ENCODE results near the gene WWOX. TPM values are rescaled to one million over a fixed set of nuclear protein-coding genes. Genes with fewer than 3 reads are reported as not detected.

WWOX gene
- total and polyA plus RNA-seq, 2 of the 13 experiments (the other 11 are each of a cell fraction or from before 2014, with no cell fraction given), result 9.1 to 37.4 TPM

DNA sequence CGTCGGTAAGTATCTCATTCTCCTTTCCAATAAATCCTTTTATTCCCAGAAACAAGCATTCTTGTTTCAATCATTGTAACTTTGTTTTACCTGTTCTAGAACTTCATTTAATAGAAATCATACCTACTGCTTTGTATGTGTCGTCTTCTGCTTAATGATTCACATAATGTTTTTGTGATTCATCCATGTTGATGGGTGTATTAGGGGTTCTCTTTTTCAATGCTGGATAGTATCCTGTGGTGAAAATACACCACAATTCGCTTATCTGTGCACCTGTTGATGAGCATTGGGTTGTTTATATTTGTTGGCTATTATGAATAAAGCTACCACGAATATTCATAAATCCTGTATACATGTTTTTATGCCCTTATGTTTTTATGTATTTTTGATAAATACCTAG, 797.8 kb downstream of the WWOX start:
- intact Hi-C loops (cut with micrococcal nuclease; ENCODE audit: unreplicated experiment), result no loop called here
- H3K4me3 ChIP-seq (replicated peaks in 1 of 3; ENCODE audit: insufficient read depth in 1 of 3, low read depth in 2 of 3, low read length in 3 of 3), result no peak overlapping the region
- no TSS peak for BruUV-seq (replicated peaks)

DNA sequence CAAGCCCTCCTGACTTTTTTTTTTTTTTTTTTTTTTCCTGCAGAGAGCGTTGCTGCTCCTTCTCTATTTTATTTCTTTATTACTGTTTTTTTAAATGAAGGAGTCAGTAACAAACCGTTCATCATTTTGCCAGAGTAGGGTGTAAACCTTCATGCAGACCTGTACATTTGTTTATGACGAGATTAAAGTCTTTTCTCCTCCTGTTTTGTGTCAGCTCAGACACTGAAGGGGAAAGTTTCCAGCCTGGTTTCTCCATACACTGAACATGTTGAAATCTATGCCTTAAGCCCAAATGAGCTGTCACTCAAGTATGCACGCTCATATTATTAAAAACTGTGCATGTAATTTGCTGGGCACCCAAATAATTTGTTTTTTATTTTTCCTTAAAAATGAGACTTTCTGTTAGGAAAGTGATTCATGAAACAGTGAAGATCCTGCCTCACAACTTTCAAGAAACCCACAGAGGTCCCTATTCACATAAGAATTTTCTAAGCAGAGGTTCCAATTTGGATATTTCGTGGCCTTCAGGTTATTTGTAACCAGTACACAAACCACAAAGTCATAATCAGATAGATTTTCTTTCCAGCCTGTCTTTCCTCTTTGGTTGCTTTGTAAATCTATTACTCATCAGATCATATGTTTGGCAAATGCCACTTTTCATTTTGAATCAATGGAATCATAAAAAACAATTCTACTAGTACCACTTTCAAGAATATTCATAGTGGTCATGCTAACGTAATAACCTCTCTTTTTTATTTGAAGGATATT, 800.8 kb downstream of the WWOX start:
- H4K20me1 ChIP-seq (ENCODE audit: insufficient read depth, low read length), result no peaks in the 10 kb centered on the region
- no TSS peak for BruUV-seq (replicated peaks)
- no peak for DNase-seq (ENCODE audit: low spot score)
- H3K9me3 ChIP-seq (ENCODE audit: low read length), result no peaks in the 10 kb centered on the region
- in situ Hi-C loops (cut with HindIII; ENCODE audit: extremely low pct_ligation_motif_present, low pct_unique_long_range_greater_than_20kb) (no loop called here), intact Hi-C loops (cut with micrococcal nuclease; ENCODE audit: unreplicated experiment) (no loop called here)
- no peaks in the 10 kb centered on the region for H3K79me2 ChIP-seq (ENCODE audit: insufficient read depth, low read length)
- H2AFZ ChIP-seq (ENCODE audit: low read length), result no peak overlapping the region
- 30% methylated on average over 6 of the region's 6 CpGs for WGBS (ENCODE audit: low lambda C conversion rate)
- H3K4me3 ChIP-seq (replicated peaks in 1 of 3; ENCODE audit: insufficient read depth in 1 of 3, low read depth in 2 of 3, low read length in 3 of 3), result no peak overlapping the region
- no peaks in the 10 kb centered on the region for H3K4me1 ChIP-seq (ENCODE audit: insufficient read depth, low read length)
- no peak overlapping the region for H3K4me2 ChIP-seq (ENCODE audit: low read depth, low read length)
- POLR2A ChIA-PET, result no interaction called here
- H3K9ac ChIP-seq (ENCODE audit: insufficient read depth, low read depth, low read length), result no peak overlapping the region
- ATAC-seq, result no peak
- no peak overlapping the region for H3K27ac ChIP-seq (ENCODE audit: extremely low read length, insufficient read depth, low read length)
- H3K36me3 ChIP-seq (replicated peaks in 1 of 2; ENCODE audit: control insufficient read depth in 1 of 2, insufficient read depth in 2 of 2, low read length in 2 of 2), result no peaks in the 10 kb centered on the region
- H3K27me3 ChIP-seq (ENCODE audit: control insufficient read depth in 1 of 2, insufficient read depth in 2 of 2, low read length in 2 of 2), result no peaks in the 10 kb centered on the region
- CTCF ChIA-PET (ENCODE audit: low intra/inter-chr PET ratio, low total read pairs), result no interaction called here
- FAIRE-seq, result no peak
- no peak for TF ChIP-seq ZNF160 (CRISPR knock-in tag; IDR thresholded peaks at IDR 0.05)
- no peak for TF ChIP-seq ELF1 (CRISPR knock-in tag; IDR thresholded peaks at IDR 0.05)
- TF ChIP-seq TCF7 (IDR thresholded peaks at IDR 0.05; ENCODE audit: low read depth), result no peak
- no peak for TF ChIP-seq REL (CRISPR knock-in tag; conservative IDR thresholded peaks at IDR 0.05)
- no peak for TF ChIP-seq RARG (CRISPR knock-in tag; IDR thresholded peaks at IDR 0.05; ENCODE audit: low read depth)
- TF ChIP-seq, protein P1, sequence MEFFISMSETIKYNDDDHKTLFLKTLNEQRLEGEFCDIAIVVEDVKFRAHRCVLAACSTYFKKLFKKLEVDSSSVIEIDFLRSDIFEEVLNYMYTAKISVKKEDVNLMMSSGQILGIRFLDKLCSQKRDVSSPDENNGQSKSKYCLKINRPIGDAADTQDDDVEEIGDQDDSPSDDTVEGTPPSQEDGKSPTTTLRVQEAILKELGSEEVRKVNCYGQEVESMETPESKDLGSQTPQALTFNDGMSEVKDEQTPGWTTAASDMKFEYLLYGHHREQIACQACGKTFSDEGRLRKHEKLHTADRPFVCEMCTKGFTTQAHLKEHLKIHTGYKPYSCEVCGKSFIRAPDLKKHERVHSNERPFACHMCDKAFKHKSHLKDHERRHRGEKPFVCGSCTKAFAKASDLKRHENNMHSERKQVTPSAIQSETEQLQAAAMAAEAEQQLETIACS (CRISPR knock-in tag; IDR thresholded peaks at IDR 0.05), result no peak
- TF ChIP-seq NRL (CRISPR knock-in tag; IDR thresholded peaks at IDR 0.05; ENCODE audit: borderline replicate concordance), result no peak
- TF ChIP-seq HDAC6 (IDR thresholded peaks at IDR 0.05; ENCODE audit: low read depth, low read length), result no peak
- TF ChIP-seq PCBP2 (optimal IDR thresholded peaks at IDR 0.05; ENCODE audit: low read depth, low read length, poor library complexity, severe bottlenecking), result no peak
- no peak for TF ChIP-seq GLI4 (CRISPR knock-in tag; IDR thresholded peaks at IDR 0.05; ENCODE audit: borderline replicate concordance)
- no peak for TF ChIP-seq FOSL1 (CRISPR knock-in tag; IDR thresholded peaks at IDR 0.05; ENCODE audit: borderline replicate concordance)
- TF ChIP-seq SIN3A (IDR thresholded peaks at IDR 0.05; ENCODE audit: borderline replicate concordance, low read depth, low read length), result no peak
- no peak for TF ChIP-seq ZFX (CRISPR knock-in tag; IDR thresholded peaks at IDR 0.05; ENCODE audit: low read depth)

More for the DNA sequence above, 797.8 kb downstream of the WWOX start:
- H3K79me2 ChIP-seq (ENCODE audit: insufficient read depth, low read length), result no peaks in the 10 kb centered on the region
- POLR2A ChIA-PET, result no interaction called here
- FAIRE-seq, result no peak
- no peaks in the 10 kb centered on the region for H3K27me3 ChIP-seq (ENCODE audit: control insufficient read depth in 1 of 2, insufficient read depth in 2 of 2, low read length in 2 of 2)
- WGBS (ENCODE audit: low lambda C conversion rate), result 42% methylated on average over 5 of the region's 5 CpGs
- no peak overlapping the region for H3K9ac ChIP-seq (ENCODE audit: insufficient read depth, low read depth, low read length)
- in situ Hi-C loops (cut with HindIII; ENCODE audit: extremely low pct_ligation_motif_present, low pct_unique_long_range_greater_than_20kb), result no loop called here
- no peaks in the 10 kb centered on the region for H4K20me1 ChIP-seq (ENCODE audit: insufficient read depth, low read length)
- H3K4me1 ChIP-seq (ENCODE audit: insufficient read depth, low read length), result no peaks in the 10 kb centered on the region
- H3K4me2 ChIP-seq (ENCODE audit: low read depth, low read length), result no peak overlapping the region
- no peaks in the 10 kb centered on the region for H3K9me3 ChIP-seq (ENCODE audit: low read length)
- H2AFZ ChIP-seq (ENCODE audit: low read length), result no peak overlapping the region
- CTCF ChIA-PET (ENCODE audit: low intra/inter-chr PET ratio, low total read pairs), result no interaction called here
- no peak overlapping the region for H3K27ac ChIP-seq (ENCODE audit: extremely low read length, insufficient read depth, low read length)
- no peak for DNase-seq (ENCODE audit: low spot score)
- no peak for ATAC-seq
- TF ChIP-seq, protein P2, sequence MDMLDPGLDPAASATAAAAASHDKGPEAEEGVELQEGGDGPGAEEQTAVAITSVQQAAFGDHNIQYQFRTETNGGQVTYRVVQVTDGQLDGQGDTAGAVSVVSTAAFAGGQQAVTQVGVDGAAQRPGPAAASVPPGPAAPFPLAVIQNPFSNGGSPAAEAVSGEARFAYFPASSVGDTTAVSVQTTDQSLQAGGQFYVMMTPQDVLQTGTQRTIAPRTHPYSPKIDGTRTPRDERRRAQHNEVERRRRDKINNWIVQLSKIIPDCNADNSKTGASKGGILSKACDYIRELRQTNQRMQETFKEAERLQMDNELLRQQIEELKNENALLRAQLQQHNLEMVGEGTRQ (IDR thresholded peaks at IDR 0.05; ENCODE audit: low read depth, low read length), result no peak
- TF ChIP-seq, protein P2 (CRISPR knock-in tag; IDR thresholded peaks at IDR 0.05; ENCODE audit: borderline replicate concordance), result no peak
- TF ChIP-seq FOXM1 (CRISPR knock-in tag; IDR thresholded peaks at IDR 0.05), result no peak
- H3K36me3 ChIP-seq (replicated peaks in 1 of 2; ENCODE audit: control insufficient read depth in 1 of 2, insufficient read depth in 2 of 2, low read length in 2 of 2), result no peaks in the 10 kb centered on the region
